Loucy (cell line): Measurements from ENCODE around the gene IRF2.
"Not testable (repeated sequence)": the region's sequence is repeated elsewhere in the genome, so short reads cannot be mapped to it uniquely, and the experiment has no call there.

Source experiments
- CTCF ChIP-seq: fragments of 200-600 bp; sonication (generic); conservative IDR thresholded peaks from 2 replicates; pipeline ENCODE4 v1.5.1; 2014; ENCODE audit warnings: mild to moderate bottlenecking, antibody characterized with exemption, low read length
- EZH2phosphoT487 ChIP-seq: fragments of 200-600 bp; IDR thresholded peaks from 2 replicates; pipeline ENCODE4 v1.6.1; 2018; ENCODE audit warnings: antibody characterized with exemption, mild to moderate bottlenecking, moderate library complexity, borderline replicate concordance

DNA sequence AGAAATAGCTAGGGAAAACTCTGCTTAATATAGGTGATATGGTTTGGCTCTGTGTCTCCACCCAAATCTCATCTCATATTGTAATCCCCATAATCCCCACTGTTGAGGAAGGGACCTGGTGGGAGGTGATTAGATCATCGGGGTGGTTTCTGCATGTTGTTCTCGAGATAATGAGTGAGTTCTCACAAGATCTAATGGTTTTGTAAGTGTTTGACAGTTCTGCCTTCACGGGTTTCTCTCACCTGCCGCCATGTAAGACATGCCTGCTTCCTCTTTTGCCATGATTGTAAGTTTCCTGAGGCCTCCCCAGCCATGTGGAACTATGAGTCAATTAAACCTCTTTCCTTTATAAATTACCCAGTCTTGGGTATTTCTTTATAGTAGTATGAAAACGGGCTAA, 94.1 kb downstream of the IRF2 start:
- not testable (repeated sequence) for TF ChIP-seq EZH2phosphoT487, CTCF
